GM12875 (cell line): Measurements from ENCODE around the gene TRIM40.

Source experiments
- H3K4me3 ChIP-seq: one replicate; pipeline ENCODE4 v1.5.1; 2011; ENCODE audit warnings: low read depth, low read length, control low read depth
- CTCF ChIP-seq: IDR thresholded peaks from 2 replicates; pipeline ENCODE4 v1.5.1; 2011; ENCODE audit warnings: low read depth, mild to moderate bottlenecking, control low read depth, inconsistent platforms, low read length, moderate library complexity, borderline replicate concordance; ENCODE audit not compliant: insufficient read depth

Gene TRIM40

GRCh38 chr6:30151580-30151979 is 15.6 kb downstream of the TRIM40 start:
- no peak overlapping the region for H3K4me3 ChIP-seq
- no peak for TF ChIP-seq CTCF

- no peak overlapping the region for H3K4me3 ChIP-seq
- TF ChIP-seq CTCF: no peak
These were observed 16.2 kb downstream of the TRIM40 start for GRCh38 chr6:30152016-30152673.

- TF ChIP-seq CTCF: no peak
- no peak overlapping the region for H3K4me3 ChIP-seq
These were observed 17.1 kb downstream of the TRIM40 start for GRCh38 chr6:30152910-30153610.

- TF ChIP-seq CTCF: no peak
- no peak overlapping the region for H3K4me3 ChIP-seq
These were observed 18.1 kb downstream of the TRIM40 start for GRCh38 chr6:30154061-30154460.

GRCh38 chr6:30154709-30155519 is 19.0 kb downstream of the TRIM40 start:
- no peak overlapping the region for H3K4me3 ChIP-seq
- TF ChIP-seq CTCF: no peak

GRCh38 chr6:30155520-30156261 is 19.8 kb downstream of the TRIM40 start:
- no peak for TF ChIP-seq CTCF
- H3K4me3 ChIP-seq: no peak overlapping the region
